ENCODE data around the gene ARHGAP19.

GRCh38 chr10:97200616-97201015 is 91.8 kb downstream of the ARHGAP19 start:
- TF ChIP-seq CTCF (IDR thresholded peaks at IDR 0.05), result no peak
- TF ChIP-seq POLR2A (IDR thresholded peaks at IDR 0.05), result no peak
